SK-N-SH (cell line): ENCODE data around the gene PARK7. TPM values are rescaled to one million over a fixed set of nuclear protein-coding genes. Genes with fewer than 3 reads are reported as not detected.

Experiments
- CTCF ChIA-PET: fragments of 300-600, 350-600 bp; formaldehyde crosslinking; extraction: SDS; loops from one replicate; lab custom pipeline; 2021; lab: Yijun Ruan, JAX
- POLR2A ChIA-PET: fragments of 350-600 bp; sonication (Branson Sonifier 250); formaldehyde crosslinking; extraction: SDS; loops from one replicate; lab custom pipeline; 2020; ENCODE audit warnings: antibody characterized with exemption, inconsistent platforms; lab: Yijun Ruan, JAX
- DNase-seq: peaks from one replicate; pipeline ENCODE4 v3.0.0; 2012
- H2AFZ ChIP-seq: fragments of 200-600 bp; sonication (generic); 2 replicates; pipeline ENCODE4 v1.8.1; 2016; ENCODE audit warnings: antibody characterized with exemption, mild to moderate bottlenecking, low read depth
- H3F3A ChIP-seq: fragments of 200-600 bp; sonication (generic); replicated peaks from 2 replicates; pipeline ENCODE3; 2016; ENCODE audit warnings: antibody characterized with exemption, mild to moderate bottlenecking; ENCODE audit not compliant: insufficient read depth
- H3K27ac ChIP-seq, 2 experiments: fragments of 200-500 bp in 1 of 2; fragments of 200-600 bp in 1 of 2; sonication (Bioruptor generic) in 1 of 2; sonication (generic), shearing (Covaris generic) in 1 of 2; 2 replicates each; pipeline versions ENCODE4 v1.5.1 to v1.6.1; 2014 to 2016; ENCODE audit warnings: low read depth in 2 of 2, inconsistent platforms in 1 of 2, low read length in 1 of 2, mild to moderate bottlenecking in 1 of 2, mixed read lengths in 1 of 2
- H3K27me3 ChIP-seq: fragments of 200-600 bp; sonication (generic), shearing (Covaris generic); 2 replicates; pipeline ENCODE4 v1.6.1; 2016; ENCODE audit warnings: mixed run types; ENCODE audit not compliant: insufficient read depth
- H3K36me3 ChIP-seq, 2 experiments: fragments of 200-500 bp in 1 of 2; fragments of 200-600 bp in 1 of 2; sonication (Bioruptor generic) in 1 of 2; sonication (generic) in 1 of 2; replicated peaks in 1 of 2; 2 replicates each; pipeline versions ENCODE3 to v1.5.1; 2014 to 2016; ENCODE audit warnings: low read length in 1 of 2, mild to moderate bottlenecking in 1 of 2; ENCODE audit not compliant: insufficient read depth in 2 of 2, control insufficient read depth in 1 of 2
- H3K4me1 ChIP-seq, 2 experiments: fragments of 200-500 bp in 1 of 2; fragments of 200-600 bp in 1 of 2; sonication (Bioruptor generic) in 1 of 2; sonication (generic), shearing (Covaris generic) in 1 of 2; 2 replicates each; pipeline versions ENCODE4 v1.5.1 to v1.6.1; 2014 to 2016; ENCODE audit warnings: low read depth in 1 of 2, low read length in 1 of 2, mixed run types in 1 of 2; ENCODE audit not compliant: insufficient read depth in 2 of 2, control insufficient read depth in 1 of 2
- H3K4me2 ChIP-seq: fragments of 200-600 bp; sonication (generic), shearing (Covaris generic); 2 replicates; pipeline ENCODE4 v1.6.1; 2017; ENCODE audit warnings: mixed run types
- H3K4me3 ChIP-seq, 2 experiments: fragments of 200-500 bp in 1 of 2; fragments of 200-600 bp in 1 of 2; sonication (Bioruptor generic) in 1 of 2; sonication (generic), shearing (Covaris generic) in 1 of 2; 2 replicates each; pipeline versions ENCODE4 v1.5.1 to v1.8.1; 2014 to 2016; ENCODE audit warnings: low read depth in 2 of 2, inconsistent platforms in 1 of 2, low read length in 1 of 2, mild to moderate bottlenecking in 1 of 2, mixed read lengths in 1 of 2, moderate library complexity in 1 of 2
- H3K79me2 ChIP-seq: fragments of 200-600 bp; sonication (generic); 2 replicates; pipeline ENCODE4 v1.8.1; 2017; ENCODE audit warnings: mild to moderate bottlenecking; ENCODE audit not compliant: insufficient read depth
- H3K9ac ChIP-seq: fragments of 200-600 bp; sonication (generic); 2 replicates; pipeline ENCODE4 v1.6.1; 2017; ENCODE audit warnings: mixed run types
- H3K9me2 ChIP-seq: fragments of 200-600 bp; sonication (generic); 2 replicates; pipeline ENCODE4 v1.6.1; 2017; ENCODE audit warnings: mixed run types
- H3K9me3 ChIP-seq: fragments of 200-600 bp; sonication (generic); 2 replicates; pipeline ENCODE4 v1.6.1; 2017; ENCODE audit warnings: mixed run types, mild to moderate bottlenecking, moderate library complexity
- H4K20me1 ChIP-seq: fragments of 200-600 bp; sonication (generic); 2 replicates; pipeline ENCODE4 v1.6.1; 2017; ENCODE audit warnings: mild to moderate bottlenecking, mixed run types; ENCODE audit not compliant: insufficient read depth
- CHD2 ChIP-seq: fragments of 150-350 bp; IDR thresholded peaks from 2 replicates; pipeline ENCODE4 v1.6.1; 2018; ENCODE audit warnings: low read length; ENCODE audit not compliant: partially characterized antibody
- CTCF ChIP-seq: fragments of 200-600 bp; sonication (generic); IDR thresholded peaks from 2 replicates; pipeline ENCODE4 v1.6.1; 2017; ENCODE audit warnings: antibody characterized with exemption, mild to moderate bottlenecking, moderate library complexity
- EP300 ChIP-seq, 2 experiments: IDR thresholded peaks; 2 replicates each; pipeline versions ENCODE4 v1.4.0 to v1.6.1; 2012; ENCODE audit warnings: borderline replicate concordance in 1 of 2, low read depth in 1 of 2, low read length in 1 of 2
- EZH2phosphoT487 ChIP-seq: fragments of 200-600 bp; sonication (generic); IDR thresholded peaks from 2 replicates; pipeline ENCODE4 v1.6.1; 2017; ENCODE audit warnings: low read depth, mixed run types, mild to moderate bottlenecking, antibody characterized with exemption, moderate library complexity, borderline replicate concordance
- FOXJ3 ChIP-seq: sonication (generic); formaldehyde crosslinking; IDR thresholded peaks from 2 replicates; pipeline ENCODE4 v1.5.1; 2020; ENCODE audit warnings: mild to moderate bottlenecking, missing genetic modification reagents
- FOXM1 ChIP-seq: IDR thresholded peaks from 2 replicates; pipeline ENCODE4 v1.4.0; 2012; ENCODE audit warnings: low read depth, mild to moderate bottlenecking
- GATA2 ChIP-seq: sonication (generic); formaldehyde crosslinking; IDR thresholded peaks from 2 replicates; pipeline ENCODE4 v1.5.0; 2020; ENCODE audit warnings: mild to moderate bottlenecking, missing genetic modification reagents
- JUND ChIP-seq: IDR thresholded peaks from 2 replicates; pipeline ENCODE4 v1.4.0; 2012
- RAD21 ChIP-seq: IDR thresholded peaks from 2 replicates; pipeline ENCODE4 v1.6.1; 2012; ENCODE audit warnings: mild to moderate bottlenecking, low read length
- RCOR1 ChIP-seq: fragments of 150-350 bp; IDR thresholded peaks from 2 replicates; pipeline ENCODE4 v1.6.1; 2017; ENCODE audit warnings: antibody characterized with exemption, low read length
- REST ChIP-seq: IDR thresholded peaks from 2 replicates; pipeline ENCODE4 v1.6.1; 2012; ENCODE audit warnings: mild to moderate bottlenecking, low read depth, low read length, moderate library complexity
- RFX5 ChIP-seq: IDR thresholded peaks from 2 replicates; pipeline ENCODE4 v1.6.1; 2012; ENCODE audit warnings: mild to moderate bottlenecking, improper control_type of control experiment, low read length
- RXRA ChIP-seq: IDR thresholded peaks from 2 replicates; pipeline ENCODE4 v1.4.0; 2012; ENCODE audit warnings: low read depth, mild to moderate bottlenecking, borderline replicate concordance
- SIN3A ChIP-seq: IDR thresholded peaks from 2 replicates; pipeline ENCODE4 v1.6.1; 2012; ENCODE audit warnings: low read depth, mild to moderate bottlenecking, low read length, moderate library complexity, borderline replicate concordance
- TAF1 ChIP-seq: IDR thresholded peaks from 2 replicates; pipeline ENCODE4 v1.6.1; 2012; ENCODE audit warnings: low read depth, mild to moderate bottlenecking, low read length, moderate library complexity, borderline replicate concordance
- TCF12 ChIP-seq: IDR thresholded peaks from 2 replicates; pipeline ENCODE4 v1.4.0; 2012
- TEAD4 ChIP-seq: IDR thresholded peaks from 2 replicates; pipeline ENCODE4 v1.4.0; 2012; ENCODE audit warnings: mild to moderate bottlenecking, borderline replicate concordance; ENCODE audit not compliant: insufficient read depth
- WGBS: methylation state at CpG from one replicate; pipeline ENCODE4 v1.1.6; 2017; ENCODE audit warnings: low lambda C conversion rate; 5-methylcytosine and 5-hydroxymethylcytosine counted together
- polyA plus RNA-seq, 3 experiments: library from polyadenylated mRNA; depleted of rRNA; stranded (reverse); fragments of >200 nt; gene quantifications; 2 replicates each; pipeline ENCODE4 v1.2.3, GENCODE V29; 2012

PARK7 gene
- polyA plus RNA-seq, 1 of the 3 experiments (the other 2 are of a cell fraction), result 415 TPM

GRCh38 chr1:8013800-8014199, 52.3 kb downstream of the PARK7 start:
- CTCF ChIA-PET, result interaction anchor here (0.8 to 10.6 kb wide), 11 partner anchors 8 to 335 kb away, joined by 3 to 293 read pairs (median 8); partner anchors contain the start of gene SLC45A1
- H3K9ac ChIP-seq, result no peak overlapping the region
- H4K20me1 ChIP-seq, result peaks cover 12% of the 10 kb centered on the region; the same call in 1 of the 2 replicates
- H3K4me2 ChIP-seq, result no peak overlapping the region
- peaks cover 71% of the 10 kb centered on the region for H3K79me2 ChIP-seq
- POLR2A ChIA-PET, result no interaction called here
- no peak overlapping the region for H3K27ac ChIP-seq
- H3K9me3 ChIP-seq, result no peaks in the 10 kb centered on the region
- TF ChIP-seq CTCF, result no peak
- no peak for TF ChIP-seq GATA2 (CRISPR knock-in tag)
- no peak for TF ChIP-seq TEAD4
- TF ChIP-seq CHD2, result no peak
- no peak for TF ChIP-seq EZH2phosphoT487
- TF ChIP-seq TAF1, result no peak
- TF ChIP-seq RAD21, result no peak
- TF ChIP-seq RCOR1, result no peak
- TF ChIP-seq TCF12, result no peak
- TF ChIP-seq EP300 (IDR thresholded peaks at IDR 0.05; ENCODE audit: borderline replicate concordance in 1 of 2, low read depth in 1 of 2, low read length in 1 of 2), result no peak
- TF ChIP-seq RXRA, result no peak
- no peak for TF ChIP-seq SIN3A
- no peak for TF ChIP-seq REST
- no peak for TF ChIP-seq RFX5
- TF ChIP-seq JUND, result no peak
- no peak for TF ChIP-seq FOXJ3 (CRISPR knock-in tag)
- TF ChIP-seq FOXM1, result no peak
- H3K4me1 ChIP-seq, result peaks cover 13 to 30% of the 10 kb centered on the region in 2 experiments
- H3K27me3 ChIP-seq, result no peaks in the 10 kb centered on the region
- no peak overlapping the region for H2AFZ ChIP-seq
- no peak overlapping the region for H3K4me3 ChIP-seq
- H3F3A ChIP-seq, result peaks cover 40% of the 10 kb centered on the region
- H3K9me2 ChIP-seq, result no peaks in the 10 kb centered on the region
- H3K36me3 ChIP-seq, result peaks cover 21 to 45% of the 10 kb centered on the region in 2 experiments
- 96% methylated on average over 6 of the region's 6 CpGs for WGBS
- no peak for DNase-seq
